Measurements from ENCODE around the gene HAAO. TPM values are rescaled to one million over a fixed set of nuclear protein-coding genes. Genes with fewer than 3 reads are reported as not detected.

HAAO gene
- total RNA-seq, 1 experiment from 2014 or later: 6.6 TPM

GRCh38 chr2:42804338-42804737 is 12.0 kb upstream of the HAAO start:
- Histone ChIP-seq H4K91ac (ENCODE audit: insufficient read length, low read depth, low read length) (no peak overlapping the region), H4K5ac (ENCODE audit: insufficient read length, low read depth, low read length) (no peak overlapping the region), H2BK120ac (ENCODE audit: low read depth, low read length, poor library complexity, severe bottlenecking) (no peak overlapping the region), H3K4ac (ENCODE audit: low read depth, low read length) (no peak overlapping the region), H3K14ac (ENCODE audit: insufficient read depth, low read length) (no peak overlapping the region), H3K27me3 (ENCODE audit: insufficient read depth, low read length) (0 out of 2 replicates have a peak, but pooled peaks cover 2% of the 10 kb centered on the region), H4K8ac (replicated peaks; ENCODE audit: insufficient read length, low read depth, low read length) (no peak overlapping the region), H2BK20ac (ENCODE audit: low read depth, low read length, poor library complexity, severe bottlenecking) (no peak overlapping the region), H3K56ac (ENCODE audit: insufficient read length, low read depth, low read length) (no peak overlapping the region), H2BK5ac (ENCODE audit: insufficient read length, low read length) (no peak overlapping the region), H3K79me1 (ENCODE audit: insufficient read depth, low read depth, low read length, poor library complexity, severe bottlenecking) (no peaks in the 10 kb centered on the region), H3K4me2 (ENCODE audit: insufficient read depth, insufficient read length, low read length) (no peak overlapping the region), H2BK15ac (ENCODE audit: low read depth, low read length) (no peak overlapping the region), H3K18ac (ENCODE audit: insufficient read length, low read depth, low read length) (no peak overlapping the region), H3K9me3 (ENCODE audit: control insufficient read depth, low read depth, low read length) (no peaks in the 10 kb centered on the region), H2AFZ (ENCODE audit: low read length) (no peak overlapping the region), H3K23ac (ENCODE audit: insufficient read length, low read depth, low read length) (no peak overlapping the region), H3K4me1 (ENCODE audit: insufficient read depth, low read length) (no peaks in the 10 kb centered on the region), H2BK12ac (ENCODE audit: insufficient read length, low read depth, low read length) (no peak overlapping the region), H4K20me1 (ENCODE audit: control insufficient read depth, insufficient read depth, insufficient read length) (no peaks in the 10 kb centered on the region), H3K27ac (ENCODE audit: insufficient read length, low read depth, low read length) (peak overlapping the region; percentile 20), H3K23me2 (ENCODE audit: insufficient read length, low read depth, low read length, poor library complexity, severe bottlenecking) (no peaks in the 10 kb centered on the region), H3T11ph (ENCODE audit: low read length) (no peak overlapping the region), H3K9ac (ENCODE audit: extremely low read depth, insufficient read length, low read length) (no peak overlapping the region), H2AK5ac (ENCODE audit: insufficient read length, low read length) (no peak overlapping the region), H3K79me2 (ENCODE audit: insufficient read depth, low read length) (no peaks in the 10 kb centered on the region)
- no peak for TF ChIP-seq CTCF (conservative IDR thresholded peaks at IDR 0.05)
- Mint-ChIP-seq H3K4me1 (peaks cover 16 to 18% of the 10 kb centered on the region in 2 experiments), H3K27ac (no peak overlapping the region), H3K9me3 (no peaks in the 10 kb centered on the region), H3K36me3 (ENCODE audit: insufficient read depth in 1 of 3, low read depth in 3 of 3) (no peaks in the 10 kb centered on the region; a peak in 1 of 7 replicates), H3K4me3 (no peak overlapping the region), H3K27me3 (ENCODE audit: low read depth) (peaks cover 16% of the 10 kb centered on the region)
- no CpG with 5 or more reads among the region's 3 CpGs for WGBS (ENCODE audit: extremely low coverage, insufficient read length, low lambda C conversion rate)
- no peak for DNase-seq

All from H9 (cell line).